GM12891 (cell line): ENCODE data around the gene GRB14.

ENCODE experiments used
- POLR2A ChIP-seq: IDR thresholded peaks from 2 replicates; pipeline ENCODE4 v1.6.1; 2011; ENCODE audit warnings: low read depth, low read length, control low read depth
- POLR2AphosphoS5 ChIP-seq: IDR thresholded peaks from 2 replicates; pipeline ENCODE4 v1.6.1; 2011; ENCODE audit warnings: low read depth, low read length, control low read depth
- POU2F2 ChIP-seq: IDR thresholded peaks from 2 replicates; pipeline ENCODE4 v1.6.1; 2011; ENCODE audit warnings: low read depth, mild to moderate bottlenecking, control low read depth, low read length, moderate library complexity
- SPI1 ChIP-seq: IDR thresholded peaks from 2 replicates; pipeline ENCODE4 v1.6.1; 2011; ENCODE audit warnings: low read depth, low read length, control low read depth
- TAF1 ChIP-seq: IDR thresholded peaks from 2 replicates; pipeline ENCODE4 v1.6.1; 2011; ENCODE audit warnings: low read depth, low read length, control low read depth

GRCh38 chr2:164567335-164567989 is 53.8 kb downstream of the GRB14 start:
- no peak for TF ChIP-seq POLR2A
- no peak for TF ChIP-seq POLR2AphosphoS5
- TF ChIP-seq SPI1, result no peak
- TF ChIP-seq TAF1, result no peak
- TF ChIP-seq POU2F2, result no peak
